Hepatocyte (in vitro differentiated cells): ENCODE data around the gene VCPKMT.

Source experiments
- CTCF ChIP-seq: fragments of 200-600 bp; sonication (generic); IDR thresholded peaks from 2 replicates; pipeline ENCODE4 v1.5.1; 2016; ENCODE audit warnings: antibody characterized with exemption, mild to moderate bottlenecking; ENCODE audit not compliant: poor library complexity
- EZH2 ChIP-seq: fragments of 200-600 bp; sonication (generic); IDR thresholded peaks from 2 replicates; pipeline ENCODE4 v1.6.1; 2016; ENCODE audit warnings: antibody characterized with exemption, mild to moderate bottlenecking, borderline replicate concordance

- TF ChIP-seq CTCF (no peak), EZH2 (no peak)
Measured at GRCh38 chr14:50059763-50060616, 56.4 kb downstream of the VCPKMT start.
